ENCODE results near the gene CYP4F3.

Gene CYP4F3

GRCh38 chr19:15636026-15636425 lies 4.7 kb upstream of the CYP4F3 start:
- no peak for TF ChIP-seq FOXM1 (IDR thresholded peaks at IDR 0.05; ENCODE audit: borderline replicate concordance, low read depth)
- no peak for TF ChIP-seq NFIC (IDR thresholded peaks at IDR 0.05)
- TF ChIP-seq EGR1 (IDR thresholded peaks at IDR 0.05): no peak
- TF ChIP-seq, protein P1, sequence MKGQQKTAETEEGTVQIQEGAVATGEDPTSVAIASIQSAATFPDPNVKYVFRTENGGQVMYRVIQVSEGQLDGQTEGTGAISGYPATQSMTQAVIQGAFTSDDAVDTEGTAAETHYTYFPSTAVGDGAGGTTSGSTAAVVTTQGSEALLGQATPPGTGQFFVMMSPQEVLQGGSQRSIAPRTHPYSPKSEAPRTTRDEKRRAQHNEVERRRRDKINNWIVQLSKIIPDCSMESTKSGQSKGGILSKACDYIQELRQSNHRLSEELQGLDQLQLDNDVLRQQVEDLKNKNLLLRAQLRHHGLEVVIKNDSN (IDR thresholded peaks at IDR 0.05): no peak

GRCh38 chr19:15639596-15639995 lies 1.1 kb upstream of the CYP4F3 start:
- TF ChIP-seq ZBTB7A (IDR thresholded peaks at IDR 0.05; ENCODE audit: low read depth): no peak

DNA sequence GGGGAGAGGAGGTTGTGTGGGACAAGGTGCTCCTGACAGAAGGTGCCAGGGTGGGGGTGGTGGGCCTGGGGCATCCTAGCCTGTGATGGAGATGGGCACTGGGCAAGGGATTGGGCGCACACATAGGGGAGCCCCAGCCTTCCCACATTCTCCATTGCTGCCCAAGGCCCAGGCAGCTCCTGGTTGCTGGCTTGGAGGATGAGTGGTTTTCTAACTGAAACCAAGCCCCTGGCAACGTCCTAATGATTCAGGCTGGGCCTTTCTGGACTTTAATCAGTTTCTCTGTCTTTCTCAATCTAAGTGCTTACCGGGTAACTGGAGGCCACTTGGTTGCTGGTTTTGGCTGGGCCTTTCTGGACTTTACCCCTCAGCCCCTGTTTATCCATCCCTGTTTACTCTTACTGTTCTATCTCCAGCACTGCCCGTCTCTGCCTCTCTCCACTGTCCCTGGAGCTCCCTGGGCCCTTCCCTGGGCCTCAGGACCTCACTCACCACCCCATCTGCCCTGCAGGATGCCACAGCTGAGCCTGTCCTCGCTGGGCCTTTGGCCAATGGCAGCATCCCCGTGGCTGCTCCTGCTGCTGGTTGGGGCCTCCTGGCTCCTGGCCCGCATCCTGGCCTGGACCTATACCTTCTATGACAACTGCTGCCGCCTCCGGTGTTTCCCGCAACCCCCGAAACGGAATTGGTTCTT lies 354 bp downstream of the CYP4F3 start:
- no peak for TF ChIP-seq CEBPB (IDR thresholded peaks at IDR 0.05)
- TF ChIP-seq, protein P1 (IDR thresholded peaks at IDR 0.05): no peak
- TF ChIP-seq REST (IDR thresholded peaks at IDR 0.05; ENCODE audit: low read depth): no peak
- no peak for TF ChIP-seq NFIC (IDR thresholded peaks at IDR 0.05)
- TF ChIP-seq TAF1 (IDR thresholded peaks at IDR 0.05; ENCODE audit: low read depth): no peak
- TF ChIP-seq EP300 (IDR thresholded peaks at IDR 0.05; ENCODE audit: borderline replicate concordance): no peak
- no peak for TF ChIP-seq ZBTB7A (IDR thresholded peaks at IDR 0.05; ENCODE audit: low read depth)
- TF ChIP-seq CREB1 (IDR thresholded peaks at IDR 0.05; ENCODE audit: low read depth): no peak
- no peak for TF ChIP-seq TCF12 (IDR thresholded peaks at IDR 0.05; ENCODE audit: low read depth)
- TF ChIP-seq YY1 (IDR thresholded peaks at IDR 0.05; ENCODE audit: low read depth): no peak
- TF ChIP-seq FOXM1 (IDR thresholded peaks at IDR 0.05; ENCODE audit: borderline replicate concordance, low read depth): no peak
- TF ChIP-seq RAD21 (IDR thresholded peaks at IDR 0.05; ENCODE audit: low read depth): no peak
- no peak for TF ChIP-seq TEAD4 (IDR thresholded peaks at IDR 0.05)
- no peak for TF ChIP-seq MAX (IDR thresholded peaks at IDR 0.05)
- no peak for TF ChIP-seq EGR1 (IDR thresholded peaks at IDR 0.05)

- TF ChIP-seq, protein P1 (IDR thresholded peaks at IDR 0.05): no peak
- TF ChIP-seq ZBTB7A (IDR thresholded peaks at IDR 0.05; ENCODE audit: low read depth) (no peak), RAD21 (IDR thresholded peaks at IDR 0.05; ENCODE audit: low read depth) (no peak), CEBPB (IDR thresholded peaks at IDR 0.05) (no peak), REST (IDR thresholded peaks at IDR 0.05; ENCODE audit: low read depth) (no peak), MAX (IDR thresholded peaks at IDR 0.05) (no peak), NFIC (IDR thresholded peaks at IDR 0.05) (no peak), TEAD4 (IDR thresholded peaks at IDR 0.05) (no peak)
These were observed 1.3 kb downstream of the CYP4F3 start for GRCh38 chr19:15641901-15642491.

DNA sequence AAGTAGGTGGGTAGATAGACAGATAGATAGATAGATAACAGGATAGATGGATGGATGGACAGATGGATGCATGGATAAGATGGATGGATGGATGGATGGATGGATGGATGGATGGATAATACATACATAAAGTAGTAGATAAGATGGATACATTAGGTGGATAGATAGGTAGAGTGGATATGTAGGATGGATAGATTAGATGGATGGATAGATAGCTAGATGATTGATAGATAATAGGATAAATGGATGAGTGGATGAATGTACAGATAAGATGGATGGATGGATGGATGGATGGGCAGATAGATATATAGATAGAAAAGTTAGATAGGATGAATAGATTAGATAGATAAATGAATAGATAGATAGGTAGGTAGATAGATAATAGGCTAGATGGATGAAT lies 2.1 kb downstream of the CYP4F3 start:
- TF ChIP-seq EP300 (IDR thresholded peaks at IDR 0.05; ENCODE audit: borderline replicate concordance) (no peak), NFIC (IDR thresholded peaks at IDR 0.05) (no peak), TEAD4 (IDR thresholded peaks at IDR 0.05) (no peak), TCF12 (IDR thresholded peaks at IDR 0.05; ENCODE audit: low read depth) (no peak), ZBTB7A (IDR thresholded peaks at IDR 0.05; ENCODE audit: low read depth) (no peak), MAX (IDR thresholded peaks at IDR 0.05) (no peak)

- TF ChIP-seq MAX (IDR thresholded peaks at IDR 0.05) (no peak), ZBTB7A (IDR thresholded peaks at IDR 0.05; ENCODE audit: low read depth) (no peak), NFIC (IDR thresholded peaks at IDR 0.05) (no peak)
These were observed 2.7 kb downstream of the CYP4F3 start for GRCh38 chr19:15643387-15643786.

All from Ishikawa (cell line).